GM10847 (cell line): ENCODE data around the gene BBS9.

Experiments used
- POLR2A ChIP-seq: IDR thresholded peaks from 2 replicates; pipeline ENCODE4 v1.6.1; 2011; ENCODE audit not compliant: insufficient read length; ENCODE audit errors: extremely low read depth

Gene BBS9

GRCh38 chr7:33497051-33497450 lies 367.7 kb downstream of the BBS9 start:
- no peak for TF ChIP-seq POLR2A

GRCh38 chr7:33500703-33501701 lies 371.6 kb downstream of the BBS9 start:
- TF ChIP-seq POLR2A = no peak

- no peak for TF ChIP-seq POLR2A
Measured at GRCh38 chr7:33503014-33503413, 373.6 kb downstream of the BBS9 start.

- TF ChIP-seq POLR2A = no peak
Measured at GRCh38 chr7:33503736-33504135, 374.4 kb downstream of the BBS9 start.

- no peak for TF ChIP-seq POLR2A
Measured at GRCh38 chr7:33504266-33504665, 374.9 kb downstream of the BBS9 start.

- no peak for TF ChIP-seq POLR2A
Measured at GRCh38 chr7:33509206-33509605, 379.8 kb downstream of the BBS9 start.

GRCh38 chr7:33511778-33512177 lies 382.4 kb downstream of the BBS9 start:
- no peak for TF ChIP-seq POLR2A

GRCh38 chr7:33516568-33516967 lies 387.2 kb downstream of the BBS9 start:
- TF ChIP-seq POLR2A = no peak

- no peak for TF ChIP-seq POLR2A
Measured at GRCh38 chr7:33517191-33517590, 387.8 kb downstream of the BBS9 start.

- TF ChIP-seq POLR2A = no peak
Measured at GRCh38 chr7:33529070-33529469, 399.7 kb downstream of the BBS9 start.

- no peak for TF ChIP-seq POLR2A
Measured at GRCh38 chr7:33530664-33531063, 401.3 kb downstream of the BBS9 start.

- no peak for TF ChIP-seq POLR2A
Measured at GRCh38 chr7:33531888-33532287, 402.5 kb downstream of the BBS9 start.

GRCh38 chr7:33534833-33535232 lies 405.5 kb downstream of the BBS9 start:
- TF ChIP-seq POLR2A = no peak

- TF ChIP-seq POLR2A = no peak
Measured at GRCh38 chr7:33535989-33536388, 406.6 kb downstream of the BBS9 start.

GRCh38 chr7:33536398-33537103 lies 407.2 kb downstream of the BBS9 start:
- no peak for TF ChIP-seq POLR2A

- TF ChIP-seq POLR2A = no peak
Measured at GRCh38 chr7:33537104-33537477, 407.7 kb downstream of the BBS9 start.
